Osteoblast (primary cell): ENCODE data around the gene TMTC2. TPM values are rescaled to one million over a fixed set of nuclear protein-coding genes. Genes with fewer than 3 reads are reported as not detected.

ENCODE experiments used
- DNase-seq: peaks from one replicate; pipeline ENCODE4 v3.0.0; 2011; ENCODE audit warnings: low spot score, mixed read lengths; ENCODE audit not compliant: insufficient read length; ENCODE audit errors: missing footprints
- H2AFZ ChIP-seq: 2 replicates; pipeline ENCODE4 v1.6.0; 2011; ENCODE audit warnings: mild to moderate bottlenecking, low read length
- H3K27ac ChIP-seq: 2 replicates; pipeline ENCODE4 v1.5.1; 2011; ENCODE audit warnings: mild to moderate bottlenecking, low read depth, low read length, moderate library complexity
- H3K27me3 ChIP-seq: 2 replicates; pipeline ENCODE4 v1.6.0; 2012; ENCODE audit warnings: mild to moderate bottlenecking, control low read depth, inconsistent platforms, low read length, moderate library complexity; ENCODE audit not compliant: insufficient read depth
- H3K36me3 ChIP-seq: 2 replicates; pipeline ENCODE4 v1.5.1; 2011; ENCODE audit warnings: mild to moderate bottlenecking, low read length, control low read depth, moderate library complexity; ENCODE audit not compliant: insufficient read depth
- H3K4me1 ChIP-seq: 2 replicates; pipeline ENCODE4 v1.5.1; 2011; ENCODE audit warnings: mild to moderate bottlenecking, low read length, control low read depth, moderate library complexity; ENCODE audit not compliant: insufficient read depth
- H3K4me2 ChIP-seq: 2 replicates; pipeline ENCODE4 v1.6.0; 2011; ENCODE audit warnings: mild to moderate bottlenecking, low read length; ENCODE audit not compliant: insufficient read depth
- H3K4me3 ChIP-seq: fragments of 200-600 bp; sonication (generic); 3 replicates; pipeline ENCODE4 v1.5.1; 2012; ENCODE audit warnings: mild to moderate bottlenecking, low read length, inconsistent platforms; ENCODE audit not compliant: insufficient read depth
- H3K79me2 ChIP-seq: 2 replicates; pipeline ENCODE4 v1.6.0; 2012; ENCODE audit warnings: mild to moderate bottlenecking, low read length, control low read depth, inconsistent platforms; ENCODE audit not compliant: insufficient read depth
- H3K9me3 ChIP-seq: 2 replicates; pipeline ENCODE4 v1.5.1; 2011; ENCODE audit warnings: low read depth, low read length, control low read depth
- H4K20me1 ChIP-seq: 2 replicates; pipeline ENCODE4 v1.6.0; 2012; ENCODE audit warnings: mild to moderate bottlenecking, low read length, control low read depth; ENCODE audit not compliant: insufficient read depth
- total RNA-seq: library from RNA; depleted of rRNA; stranded (reverse); fragments of >200 nt; gene quantifications from 2 replicates; pipeline ENCODE4 v1.2.3, GENCODE V29; 2012
- TF ChIP-seq, protein P1 (sequence below): IDR thresholded peaks from 2 replicates; pipeline ENCODE4 v1.5.1; 2011; ENCODE audit warnings: mild to moderate bottlenecking, low read depth, low read length, moderate library complexity; ENCODE audit errors: extremely low read depth

The TMTC2 gene
- total RNA-seq = 2.1 and 2.5 TPM in 2 replicates

DNA sequence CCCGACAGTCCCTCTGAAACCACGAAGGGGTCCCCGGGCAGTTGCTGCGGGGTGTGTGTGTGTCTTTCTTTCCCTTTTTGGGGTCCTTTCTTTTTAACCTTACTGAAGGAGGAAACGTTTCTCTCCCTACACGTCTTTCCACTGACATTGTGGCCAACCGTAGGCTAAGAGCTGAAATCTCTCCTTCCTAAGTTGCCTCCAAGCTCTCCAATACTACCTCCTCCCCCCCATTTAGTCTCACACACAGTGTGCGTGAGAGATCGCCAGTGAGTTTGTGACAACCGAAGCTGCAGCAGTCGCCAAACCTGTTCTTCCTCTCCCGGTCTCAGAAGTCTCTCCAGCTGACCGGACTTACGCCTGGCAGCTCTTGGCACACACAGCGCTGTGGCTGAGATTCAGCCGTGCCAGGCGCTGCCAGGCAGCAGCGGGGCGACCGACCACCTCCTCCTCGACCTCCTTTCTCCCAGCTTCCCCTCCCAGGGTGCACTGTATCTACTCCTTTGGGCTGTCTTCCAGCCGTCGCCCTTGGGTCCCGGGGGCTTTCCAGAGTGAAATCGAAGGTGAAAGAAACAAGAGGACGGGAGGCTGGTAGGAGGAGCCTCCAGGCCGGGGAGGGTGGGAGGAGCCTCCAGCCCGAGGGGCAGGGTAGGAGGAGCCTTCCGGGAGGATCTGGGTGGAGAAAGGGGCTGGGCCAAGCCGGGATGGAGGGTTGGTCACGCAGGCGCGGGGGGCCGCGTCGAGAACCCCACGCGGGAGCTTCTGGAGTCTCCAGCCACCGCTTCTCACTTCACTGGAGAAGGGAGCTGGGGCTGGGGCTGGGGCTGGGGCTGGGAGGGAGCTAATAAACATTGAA lies at the start of gene TMTC2:
TSS of gene TMTC2 (plus strand) at position 739 of the 853 bp plus-strand sequence.
- H3K27ac ChIP-seq = peak within 1 kb of the TSS; percentile 58

DNA sequence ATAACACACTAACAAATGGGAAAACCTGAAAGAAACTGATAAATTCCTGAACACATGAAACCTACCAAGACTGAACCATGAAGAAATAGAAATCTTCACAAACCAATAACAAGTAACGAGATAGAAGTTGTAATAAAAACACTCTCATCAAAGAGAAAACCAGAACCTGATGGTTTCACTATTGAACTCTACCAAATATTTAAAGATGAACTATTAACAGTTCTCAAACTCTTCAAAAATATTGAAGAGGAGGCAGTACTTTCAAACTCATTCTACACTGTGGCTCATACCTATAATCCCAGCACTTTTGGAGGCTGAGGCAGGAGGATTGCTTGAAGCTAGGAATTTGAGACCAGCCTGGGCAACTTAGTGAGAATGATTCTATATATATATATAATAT lies 48.4 kb upstream of the TMTC2 start:
- no peak for DNase-seq
- TF ChIP-seq, protein P1, sequence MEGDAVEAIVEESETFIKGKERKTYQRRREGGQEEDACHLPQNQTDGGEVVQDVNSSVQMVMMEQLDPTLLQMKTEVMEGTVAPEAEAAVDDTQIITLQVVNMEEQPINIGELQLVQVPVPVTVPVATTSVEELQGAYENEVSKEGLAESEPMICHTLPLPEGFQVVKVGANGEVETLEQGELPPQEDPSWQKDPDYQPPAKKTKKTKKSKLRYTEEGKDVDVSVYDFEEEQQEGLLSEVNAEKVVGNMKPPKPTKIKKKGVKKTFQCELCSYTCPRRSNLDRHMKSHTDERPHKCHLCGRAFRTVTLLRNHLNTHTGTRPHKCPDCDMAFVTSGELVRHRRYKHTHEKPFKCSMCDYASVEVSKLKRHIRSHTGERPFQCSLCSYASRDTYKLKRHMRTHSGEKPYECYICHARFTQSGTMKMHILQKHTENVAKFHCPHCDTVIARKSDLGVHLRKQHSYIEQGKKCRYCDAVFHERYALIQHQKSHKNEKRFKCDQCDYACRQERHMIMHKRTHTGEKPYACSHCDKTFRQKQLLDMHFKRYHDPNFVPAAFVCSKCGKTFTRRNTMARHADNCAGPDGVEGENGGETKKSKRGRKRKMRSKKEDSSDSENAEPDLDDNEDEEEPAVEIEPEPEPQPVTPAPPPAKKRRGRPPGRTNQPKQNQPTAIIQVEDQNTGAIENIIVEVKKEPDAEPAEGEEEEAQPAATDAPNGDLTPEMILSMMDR = no peak
- Histone ChIP-seq H4K20me1 (no peaks in the 10 kb centered on the region), H3K4me1 (no peaks in the 10 kb centered on the region), H3K4me2 (no peak overlapping the region), H3K27me3 (no peaks in the 10 kb centered on the region), H3K27ac (no peak overlapping the region), H3K36me3 (no peaks in the 10 kb centered on the region), H3K4me3 (no peak overlapping the region), H3K79me2 (no peaks in the 10 kb centered on the region), H3K9me3 (no peaks in the 10 kb centered on the region), H2AFZ (no peak overlapping the region)

More for the DNA sequence above, at the start of gene TMTC2:
- Histone ChIP-seq H3K4me2 (peak within 1 kb of the TSS; percentile 97), H3K79me2 (no peaks in the 10 kb centered on the region), H3K4me1 (peaks cover 7% of the 10 kb centered on the region), H3K9me3 (no peaks in the 10 kb centered on the region), H3K4me3 (peak within 1 kb of the TSS; percentile 97), H2AFZ (peak within 1 kb of the TSS; percentile 99), H4K20me1 (no peaks in the 10 kb centered on the region), H3K36me3 (no peaks in the 10 kb centered on the region), H3K27me3 (peaks cover 11% of the 10 kb centered on the region)
- TF ChIP-seq, protein P1 = no peak
- peak; percentile 98 for DNase-seq

DNA sequence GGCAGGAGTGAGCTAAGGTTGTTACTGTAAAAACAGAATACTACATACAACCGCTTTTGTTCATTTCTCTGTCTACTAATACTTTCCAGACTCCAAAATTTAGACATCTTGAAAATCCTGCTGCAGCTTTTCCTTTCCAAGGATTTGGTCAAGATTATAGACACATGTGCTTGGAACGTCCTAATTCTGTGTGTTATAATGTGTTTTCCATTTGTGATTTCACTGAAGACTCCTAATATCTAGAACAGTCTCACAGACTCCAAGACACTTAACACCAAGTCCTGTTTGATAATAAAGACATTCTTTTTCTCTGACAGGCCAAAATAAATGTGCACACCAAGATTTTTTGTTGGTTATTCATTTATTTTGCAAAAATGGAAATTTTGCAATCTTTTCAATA lies 41.8 kb upstream of the TMTC2 start:
- Histone ChIP-seq H3K4me1 (no peaks in the 10 kb centered on the region), H3K9me3 (peaks cover 2% of the 10 kb centered on the region), H3K27ac (no peak overlapping the region), H4K20me1 (no peaks in the 10 kb centered on the region), H3K4me2 (no peak overlapping the region), H3K79me2 (no peaks in the 10 kb centered on the region), H3K27me3 (no peaks in the 10 kb centered on the region), H3K4me3 (no peak overlapping the region), H2AFZ (no peak overlapping the region), H3K36me3 (no peaks in the 10 kb centered on the region)
- TF ChIP-seq, protein P1 = no peak
- no peak for DNase-seq

DNA sequence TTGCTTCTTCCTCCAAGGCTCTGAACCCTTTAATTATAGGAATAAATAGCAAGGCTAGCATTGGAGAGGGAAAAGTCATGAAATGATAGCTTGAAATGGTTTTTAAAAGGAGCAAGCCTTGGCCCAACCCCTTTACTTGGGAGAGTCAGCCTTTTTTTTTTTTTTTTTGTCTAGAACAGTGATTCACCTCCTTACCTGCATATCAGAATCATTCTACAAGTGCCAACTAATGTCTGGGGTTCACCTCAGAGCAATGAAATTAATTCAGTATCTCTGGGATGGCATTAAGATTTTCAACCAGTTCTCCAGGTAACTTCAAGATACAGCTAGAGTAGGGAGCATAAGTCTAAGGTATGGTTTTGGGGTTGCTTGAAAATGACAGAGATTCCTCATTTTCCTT lies 41.3 kb upstream of the TMTC2 start:
- Histone ChIP-seq H3K9me3 (peaks cover 2% of the 10 kb centered on the region), H3K27ac (no peak overlapping the region), H3K4me1 (no peaks in the 10 kb centered on the region), H2AFZ (no peak overlapping the region), H3K27me3 (no peaks in the 10 kb centered on the region), H3K36me3 (no peaks in the 10 kb centered on the region), H3K4me2 (no peak overlapping the region), H3K4me3 (no peak overlapping the region), H3K79me2 (no peaks in the 10 kb centered on the region), H4K20me1 (no peaks in the 10 kb centered on the region)
- DNase-seq = no peak
- TF ChIP-seq, protein P1 = no peak
